T-helper 2 cell treated with Interferon-gamma antibody and Interleukin-4, amounts not matched to agents 5 μg/mL and 100 μg/mL, for 36 hours (primary cell): ENCODE results near the gene S100A3.

Experiments used
- DNase-seq: peaks from one replicate; pipeline ENCODE4 v3.0.0; 2021; ENCODE audit warnings: low spot score
- H3K27ac Mint-ChIP-seq: one replicate; pipeline ENCODE4 v1.8.0; 2021; ENCODE audit warnings: mild to moderate bottlenecking, mixed read lengths
- H3K27me3 Mint-ChIP-seq: one replicate; pipeline ENCODE4 v1.8.0; 2021; ENCODE audit warnings: low read depth, mixed read lengths
- H3K36me3 Mint-ChIP-seq: one replicate; pipeline ENCODE4 v1.8.0; 2021; ENCODE audit warnings: low read depth, mixed read lengths
- H3K4me1 Mint-ChIP-seq: one replicate; pipeline ENCODE4 v1.8.0; 2021; ENCODE audit warnings: low read depth, mixed read lengths
- H3K4me3 Mint-ChIP-seq: one replicate; pipeline ENCODE4 v1.8.0; 2022; ENCODE audit warnings: mild to moderate bottlenecking, moderate library complexity, mixed read lengths
- H3K9me3 Mint-ChIP-seq: one replicate; pipeline ENCODE4 v1.8.0; 2021; ENCODE audit warnings: mixed read lengths

Gene S100A3

GRCh38 chr1:153509036-153509435, 40.0 kb downstream of the S100A3 start:
- H3K27me3 Mint-ChIP-seq = no peaks in the 10 kb centered on the region
- H3K4me3 Mint-ChIP-seq = no peak overlapping the region
- no peaks in the 10 kb centered on the region for H3K9me3 Mint-ChIP-seq
- no peak overlapping the region for H3K27ac Mint-ChIP-seq
- no peaks in the 10 kb centered on the region for H3K36me3 Mint-ChIP-seq
- no peak for DNase-seq
- peaks cover 11% of the 10 kb centered on the region for H3K4me1 Mint-ChIP-seq

- no peaks in the 10 kb centered on the region for H3K27me3 Mint-ChIP-seq
- no peak overlapping the region for H3K4me3 Mint-ChIP-seq
- H3K27ac Mint-ChIP-seq = no peak overlapping the region
- no peaks in the 10 kb centered on the region for H3K9me3 Mint-ChIP-seq
- no peaks in the 10 kb centered on the region for H3K36me3 Mint-ChIP-seq
- no peak for DNase-seq
- H3K4me1 Mint-ChIP-seq = peaks cover 8% of the 10 kb centered on the region
Measured at GRCh38 chr1:153507926-153508583, 41.0 kb downstream of the S100A3 start.

GRCh38 chr1:153506831-153507413, 42.1 kb downstream of the S100A3 start:
- Mint-ChIP-seq H3K27ac (no peak overlapping the region), H3K4me1 (peaks cover 7% of the 10 kb centered on the region), H3K36me3 (no peaks in the 10 kb centered on the region), H3K27me3 (peaks cover 2% of the 10 kb centered on the region), H3K9me3 (no peaks in the 10 kb centered on the region), H3K4me3 (no peak overlapping the region)
- DNase-seq = no peak

GRCh38 chr1:153506386-153506785, 42.7 kb downstream of the S100A3 start:
- H3K4me1 Mint-ChIP-seq = peaks cover 6% of the 10 kb centered on the region
- H3K27ac Mint-ChIP-seq = no peak overlapping the region
- H3K4me3 Mint-ChIP-seq = no peak overlapping the region
- no peak for DNase-seq
- no peaks in the 10 kb centered on the region for H3K9me3 Mint-ChIP-seq
- no peaks in the 10 kb centered on the region for H3K36me3 Mint-ChIP-seq
- peaks cover 2% of the 10 kb centered on the region for H3K27me3 Mint-ChIP-seq

GRCh38 chr1:153505576-153505975, 43.5 kb downstream of the S100A3 start:
- no peaks in the 10 kb centered on the region for H3K36me3 Mint-ChIP-seq
- DNase-seq = no peak

GRCh38 chr1:153503766-153504165, 45.3 kb downstream of the S100A3 start:
- Mint-ChIP-seq H3K4me1 (no peaks in the 10 kb centered on the region), H3K9me3 (no peaks in the 10 kb centered on the region), H3K36me3 (no peaks in the 10 kb centered on the region), H3K27me3 (peaks cover 17% of the 10 kb centered on the region), H3K4me3 (no peak overlapping the region), H3K27ac (no peak overlapping the region)
- no peak for DNase-seq

More at GRCh38 chr1:153505576-153505975, 43.5 kb downstream of the S100A3 start:
- Mint-ChIP-seq H3K9me3 (no peaks in the 10 kb centered on the region), H3K27me3 (peaks cover 3% of the 10 kb centered on the region), H3K4me1 (no peaks in the 10 kb centered on the region), H3K4me3 (no peak overlapping the region), H3K27ac (no peak overlapping the region)

GRCh38 chr1:153498746-153499145, 50.3 kb downstream of the S100A3 start:
- Mint-ChIP-seq H3K36me3 (no peaks in the 10 kb centered on the region), H3K27me3 (peaks cover 29% of the 10 kb centered on the region), H3K4me1 (no peaks in the 10 kb centered on the region), H3K9me3 (no peaks in the 10 kb centered on the region), H3K4me3 (no peak overlapping the region), H3K27ac (no peak overlapping the region)
- DNase-seq = no peak
